Lower lobe of right lung (tissue), 2 donors: Measurements from ENCODE around the gene NEU4. TPM values are rescaled to one million over a fixed set of nuclear protein-coding genes. Genes with fewer than 3 reads are reported as not detected.

Source experiments
- ATAC-seq, 2 donors: fragments of 200-7000 bp; cut with Tn5 transposase; one replicate each; pipeline ENCODE4 v1.9.1; 2020 to 2022; ENCODE audit warnings: mild to moderate bottlenecking in 2 of 2, moderate library complexity in 2 of 2
- DNase-seq: peaks from one replicate; pipeline ENCODE4 v3.0.0-alpha.2; 2020
- H3K27ac ChIP-seq: fragments of 200-600 bp; one replicate; pipeline ENCODE4 v1.8.0; 2022
- H3K27me3 ChIP-seq: fragments of 200-600 bp; one replicate; pipeline ENCODE4 v1.8.0; 2022; ENCODE audit warnings: low read depth
- H3K36me3 ChIP-seq: fragments of 200-600 bp; one replicate; pipeline ENCODE4 v1.8.0; 2022; ENCODE audit warnings: mild to moderate bottlenecking
- H3K4me1 ChIP-seq: fragments of 200-600 bp; one replicate; pipeline ENCODE4 v1.8.0; 2022
- H3K4me3 ChIP-seq: fragments of 200-600 bp; one replicate; pipeline ENCODE4 v1.8.0; 2022; ENCODE audit warnings: mild to moderate bottlenecking
- H3K9me3 ChIP-seq: fragments of 200-600 bp; one replicate; pipeline ENCODE4 v1.8.0; 2022
- CTCF ChIP-seq: fragments of 200-600 bp; IDR thresholded peaks from one replicate; pipeline ENCODE4 v1.8.0; 2022; ENCODE audit warnings: antibody characterized with exemption, mild to moderate bottlenecking
- intact Hi-C: fragments of 100-400 bp; cut with DNase I; formaldehyde crosslinking; loops from one replicate; pipeline ENCODE4 v1.11.0; 2022
- total RNA-seq: library from RNA; stranded (reverse); fragmentation: NEBNext Ultra II Directional; extraction: Animal tissue kit (Norgen Biotek cat#: 25700); gene quantifications from one replicate; pipeline ENCODE4 v1.2.1, GENCODE V29; 2021
- donor health status: DM: no; HTN: yes; CAD: no; lungs with severe emphysema.

Gene NEU4
- total RNA-seq, 1 donor from 2014 or later, result not detected

- peak; percentile 9 to 12 for ATAC-seq
- Histone ChIP-seq H3K27me3 (no peaks in the 10 kb centered on the region), H3K9me3 (no peaks in the 10 kb centered on the region), H3K4me1 (no peaks in the 10 kb centered on the region), H3K36me3 (peaks cover 9% of the 10 kb centered on the region), H3K27ac (no peak overlapping the region), H3K4me3 (no peak overlapping the region)
- intact Hi-C loops, result no loop called here
- TF ChIP-seq CTCF, result no peak
- no peak for DNase-seq
These were observed 45.3 kb upstream of the NEU4 start for GRCh38 chr2:241763551-241764274.

DNA sequence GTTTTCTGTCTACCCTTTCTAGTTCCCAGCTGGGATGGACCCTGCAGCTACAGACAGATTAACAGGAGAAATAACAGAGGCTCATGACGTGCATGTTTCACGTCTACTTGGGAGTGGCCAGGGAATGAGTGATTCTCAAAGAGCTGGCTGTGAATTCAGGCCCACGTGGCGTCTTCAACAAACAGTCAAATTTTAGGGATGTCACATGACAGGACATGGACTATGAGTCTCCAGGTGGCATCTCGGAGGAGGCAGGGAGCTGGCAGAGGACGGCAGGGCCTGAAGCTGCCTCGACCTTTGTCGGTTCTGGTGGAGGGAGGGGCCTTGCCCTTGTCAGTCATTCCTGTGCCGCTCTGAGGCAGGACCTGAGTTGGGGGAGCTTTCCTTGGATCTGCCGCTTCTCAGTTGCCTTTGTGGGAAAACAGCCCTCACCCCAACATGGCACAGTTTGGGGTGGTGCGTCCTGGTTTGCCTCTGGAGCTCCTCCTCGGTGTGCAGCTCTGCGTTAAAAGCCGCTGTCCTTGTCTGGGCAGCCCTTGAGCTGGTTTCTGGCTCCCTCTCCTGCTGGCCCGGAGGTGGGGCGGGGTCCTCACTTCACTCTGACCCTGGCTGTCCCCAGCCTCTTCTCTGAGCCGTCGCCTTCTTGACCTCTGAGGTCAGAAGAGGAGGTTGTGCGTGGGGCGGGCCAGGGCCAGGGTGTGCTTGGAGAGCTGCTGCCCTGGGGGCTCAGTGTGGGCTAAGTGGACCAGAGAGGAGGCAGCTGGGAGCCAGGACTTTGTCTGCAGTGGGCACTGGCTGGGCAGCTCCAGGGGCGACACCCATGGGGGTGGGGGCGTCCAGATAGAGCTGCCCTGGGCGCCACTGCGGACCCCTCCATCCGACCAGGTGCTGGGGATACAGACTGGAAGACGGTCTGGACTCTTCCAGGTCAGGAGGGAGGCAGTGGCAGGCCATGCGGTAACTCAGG lies 44.4 kb upstream of the NEU4 start:
- intact Hi-C loops, result no loop called here

GRCh38 chr2:241767464-241768250 lies 41.3 kb upstream of the NEU4 start:
- peaks cover 5% of the 10 kb centered on the region for H3K4me1 ChIP-seq
- no peak for DNase-seq
- no peak overlapping the region for H3K4me3 ChIP-seq
- intact Hi-C loops, result no loop called here
- H3K36me3 ChIP-seq, result no peaks in the 10 kb centered on the region
- no peaks in the 10 kb centered on the region for H3K9me3 ChIP-seq
- no peak overlapping the region for H3K27ac ChIP-seq
- ATAC-seq, result no peak
- H3K27me3 ChIP-seq, result peaks cover 6% of the 10 kb centered on the region
- TF ChIP-seq CTCF, result no peak

More for the DNA sequence above, 44.4 kb upstream of the NEU4 start:
- peaks cover 4% of the 10 kb centered on the region for H3K36me3 ChIP-seq
- TF ChIP-seq CTCF, result no peak
- no peaks in the 10 kb centered on the region for H3K9me3 ChIP-seq
- DNase-seq, result no peak
- no peak for ATAC-seq
- no peaks in the 10 kb centered on the region for H3K4me1 ChIP-seq
- no peaks in the 10 kb centered on the region for H3K27me3 ChIP-seq
- no peak overlapping the region for H3K27ac ChIP-seq
- H3K4me3 ChIP-seq, result no peak overlapping the region

GRCh38 chr2:241768251-241768711 lies 40.7 kb upstream of the NEU4 start:
- H3K27me3 ChIP-seq, result peaks cover 9% of the 10 kb centered on the region
- no peaks in the 10 kb centered on the region for H3K9me3 ChIP-seq
- H3K36me3 ChIP-seq, result no peaks in the 10 kb centered on the region
- DNase-seq, result no peak
- no peak overlapping the region for H3K27ac ChIP-seq
- peaks cover 5% of the 10 kb centered on the region for H3K4me1 ChIP-seq
- ATAC-seq, result peak in 1 of 2 donors; percentile 4
- no peak for TF ChIP-seq CTCF
- H3K4me3 ChIP-seq, result no peak overlapping the region
- intact Hi-C loops, result no loop called here

- no peak overlapping the region for H3K4me3 ChIP-seq
- no peaks in the 10 kb centered on the region for H3K9me3 ChIP-seq
- peaks cover 5% of the 10 kb centered on the region for H3K4me1 ChIP-seq
- TF ChIP-seq CTCF, result no peak
- H3K36me3 ChIP-seq, result no peaks in the 10 kb centered on the region
- intact Hi-C loops, result no loop called here
- no peak overlapping the region for H3K27ac ChIP-seq
- ATAC-seq (no peak), DNase-seq (no peak)
- peaks cover 15% of the 10 kb centered on the region for H3K27me3 ChIP-seq
These were observed 40.1 kb upstream of the NEU4 start for GRCh38 chr2:241768850-241769249.
